Neural cell (in vitro differentiated cells): ENCODE results near the gene ORM2. TPM values are rescaled to one million over a fixed set of nuclear protein-coding genes. Genes with fewer than 3 reads are reported as not detected.

Experiments
- H2AFZ ChIP-seq: fragments of 200-600, 300-800 bp; sonication (generic), shearing (Covaris generic); 2 replicates; pipeline ENCODE4 v1.6.0; 2014; ENCODE audit warnings: low read depth, mild to moderate bottlenecking, antibody characterized with exemption, low read length, moderate library complexity
- H3F3A ChIP-seq: fragments of 200-600 bp; shearing (Covaris generic); 2 replicates; pipeline ENCODE4 v1.6.1; 2016; ENCODE audit warnings: mild to moderate bottlenecking, moderate library complexity, mixed read lengths, antibody characterized with exemption, low read length; ENCODE audit not compliant: insufficient read depth, poor library complexity, severe bottlenecking
- H3K27ac ChIP-seq: fragments of 200-600, 300-800 bp; sonication (generic), shearing (Covaris generic); 2 replicates; pipeline ENCODE4 v1.5.1; 2014; ENCODE audit warnings: mild to moderate bottlenecking, low read length, moderate library complexity
- H3K27me3 ChIP-seq: fragments of 300-800, 200-600 bp; sonication (generic), shearing (Covaris generic); 2 replicates; pipeline ENCODE4 v1.6.0; 2014; ENCODE audit warnings: mild to moderate bottlenecking, low read depth, low read length, moderate library complexity; ENCODE audit not compliant: insufficient read depth
- H3K36me3 ChIP-seq: fragments of 300-800, 200-600 bp; sonication (generic), shearing (Covaris generic); 2 replicates; pipeline ENCODE4 v1.5.1; 2014; ENCODE audit warnings: mild to moderate bottlenecking, antibody characterized with exemption, low read length, moderate library complexity; ENCODE audit not compliant: insufficient read depth
- H3K4me2 ChIP-seq: fragments of 300-800, 200-600 bp; sonication (generic), shearing (Covaris generic); 2 replicates; pipeline ENCODE4 v1.6.0; 2014; ENCODE audit warnings: mild to moderate bottlenecking, low read length
- H3K4me3 ChIP-seq: fragments of 300-800, 200-600 bp; sonication (generic), shearing (Covaris generic); 2 replicates; pipeline ENCODE4 v1.5.1; 2014; ENCODE audit warnings: mild to moderate bottlenecking, low read length, moderate library complexity
- H3K79me2 ChIP-seq: fragments of 200-600 bp; shearing (Covaris generic); replicated peaks from 2 replicates; pipeline ENCODE4 v1.6.0; 2014; ENCODE audit warnings: mild to moderate bottlenecking, low read length, moderate library complexity; ENCODE audit not compliant: insufficient read depth
- H3K9ac ChIP-seq: fragments of 300-800, 200-600 bp; sonication (generic), shearing (Covaris generic); 2 replicates; pipeline ENCODE4 v1.6.1; 2016; ENCODE audit warnings: mild to moderate bottlenecking, low read length, mixed read lengths
- H3K9me2 ChIP-seq: fragments of 200-600 bp; shearing (Covaris generic); 2 replicates; pipeline ENCODE4 v1.6.1; 2016; ENCODE audit warnings: mild to moderate bottlenecking, low read length, mixed read lengths; ENCODE audit not compliant: insufficient read depth
- H3K9me3 ChIP-seq: fragments of 200-600, 300-800 bp; sonication (generic), shearing (Covaris generic); 2 replicates; pipeline ENCODE4 v1.6.1; 2016; ENCODE audit warnings: mild to moderate bottlenecking, mixed run types, low read length, moderate library complexity, mixed read lengths
- H4K20me1 ChIP-seq: fragments of 200-600 bp; shearing (Covaris generic); 2 replicates; pipeline ENCODE4 v1.6.1; 2016; ENCODE audit warnings: mild to moderate bottlenecking, mixed run types; ENCODE audit not compliant: insufficient read depth
- CTCF ChIP-seq: fragments of 450-650 bp; IDR thresholded peaks from 2 replicates; pipeline ENCODE4 v1.5.1; 2014; ENCODE audit warnings: antibody characterized with exemption, mild to moderate bottlenecking, moderate library complexity; ENCODE audit not compliant: poor library complexity, severe bottlenecking
- EP300 ChIP-seq: fragments of 450-650 bp; conservative IDR thresholded peaks from 2 replicates; pipeline ENCODE4 v1.6.1; 2014; ENCODE audit warnings: antibody characterized with exemption, mild to moderate bottlenecking, moderate library complexity; ENCODE audit not compliant: poor library complexity, severe bottlenecking
- EZH2 ChIP-seq: fragments of 200-600, 300-800 bp; shearing (Covaris generic), sonication (generic); IDR thresholded peaks from 2 replicates; pipeline ENCODE4 v1.6.1; 2014; ENCODE audit warnings: antibody characterized with exemption, low read length, borderline replicate concordance, mild to moderate bottlenecking; ENCODE audit not compliant: insufficient read depth, poor library complexity, severe bottlenecking
- MXI1 ChIP-seq: fragments of 450-650 bp; conservative IDR thresholded peaks from 2 replicates; pipeline ENCODE4 v1.6.1; 2014; ENCODE audit warnings: antibody characterized with exemption, mild to moderate bottlenecking; ENCODE audit not compliant: poor library complexity, severe bottlenecking
- POLR2AphosphoS5 ChIP-seq: IDR thresholded peaks from 2 replicates; pipeline ENCODE4 v1.6.1; 2012
- RAD21 ChIP-seq: fragments of 450-650 bp; conservative IDR thresholded peaks from 2 replicates; pipeline ENCODE4 v1.6.1; 2014; ENCODE audit warnings: antibody characterized with exemption, mild to moderate bottlenecking, moderate library complexity
- REST ChIP-seq: IDR thresholded peaks from 2 replicates; pipeline ENCODE4 v1.6.1; 2012; ENCODE audit warnings: borderline replicate concordance
- SMC3 ChIP-seq: fragments of 450-650 bp; conservative IDR thresholded peaks from 2 replicates; pipeline ENCODE4 v1.6.1; 2014; ENCODE audit warnings: antibody characterized with exemption, mild to moderate bottlenecking, moderate library complexity; ENCODE audit not compliant: poor library complexity
- TAF1 ChIP-seq: IDR thresholded peaks from 2 replicates; pipeline ENCODE4 v1.6.1; 2012; ENCODE audit warnings: low read depth
- polyA plus RNA-seq: library from polyadenylated mRNA; depleted of rRNA; stranded (reverse); fragments of >200 nt; gene quantifications from 2 replicates; pipeline ENCODE4 v1.2.3, GENCODE V29; 2014

Gene ORM2
- polyA plus RNA-seq, 1 donor from 2014 or later: not detected

- Histone ChIP-seq H3K36me3 (no peaks in the 10 kb centered on the region), H2AFZ (no peak overlapping the region), H3K79me2 (no peaks in the 10 kb centered on the region), H3K9ac (no peak overlapping the region), H3K4me3 (no peak overlapping the region), H3K9me2 (no peaks in the 10 kb centered on the region), H3K27me3 (no peaks in the 10 kb centered on the region), H3K4me2 (no peak overlapping the region), H3F3A (no peaks in the 10 kb centered on the region), H4K20me1 (no peaks in the 10 kb centered on the region), H3K27ac (no peak overlapping the region), H3K9me3 (no peaks in the 10 kb centered on the region)
- TF ChIP-seq CTCF (no peak), MXI1 (no peak), RAD21 (no peak), SMC3 (no peak), TAF1 (no peak), POLR2AphosphoS5 (no peak), REST (no peak), EZH2 (no peak), EP300 (no peak)
Measured at GRCh38 chr9:114284316-114285060, 45.2 kb upstream of the ORM2 start.

- Histone ChIP-seq H3K4me3 (no peak overlapping the region), H2AFZ (no peak overlapping the region)
Measured at GRCh38 chr9:114285166-114285867, 44.4 kb upstream of the ORM2 start.

More at GRCh38 chr9:114285166-114285867, 44.4 kb upstream of the ORM2 start:
- Histone ChIP-seq H3K9ac (no peak overlapping the region), H3K27me3 (no peaks in the 10 kb centered on the region), H3F3A (no peaks in the 10 kb centered on the region), H4K20me1 (no peaks in the 10 kb centered on the region), H3K27ac (no peak overlapping the region), H3K79me2 (no peaks in the 10 kb centered on the region), H3K4me2 (no peak overlapping the region), H3K9me3 (no peaks in the 10 kb centered on the region), H3K36me3 (no peaks in the 10 kb centered on the region), H3K9me2 (no peaks in the 10 kb centered on the region)
- TF ChIP-seq SMC3: no peak
- TF ChIP-seq EZH2: no peak
- no peak for TF ChIP-seq CTCF
- no peak for TF ChIP-seq RAD21
- no peak for TF ChIP-seq EP300
- no peak for TF ChIP-seq TAF1
- no peak for TF ChIP-seq REST
- no peak for TF ChIP-seq MXI1
- no peak for TF ChIP-seq POLR2AphosphoS5
